Measurements from ENCODE around the gene APLP2.
"Not testable (repeated sequence)": the region's sequence is repeated elsewhere in the genome, so short reads cannot be mapped to it uniquely, and the experiment has no call there.

APLP2 gene

GRCh38 chr11:130094614-130095013 is 24.9 kb downstream of the APLP2 start:
- peak; percentile 81 for DNase-seq

- peak; percentile 73 for DNase-seq
These were observed 25.6 kb downstream of the APLP2 start for GRCh38 chr11:130095326-130095725.

GRCh38 chr11:130096042-130096441 is 26.3 kb downstream of the APLP2 start:
- no peak for DNase-seq

DNA sequence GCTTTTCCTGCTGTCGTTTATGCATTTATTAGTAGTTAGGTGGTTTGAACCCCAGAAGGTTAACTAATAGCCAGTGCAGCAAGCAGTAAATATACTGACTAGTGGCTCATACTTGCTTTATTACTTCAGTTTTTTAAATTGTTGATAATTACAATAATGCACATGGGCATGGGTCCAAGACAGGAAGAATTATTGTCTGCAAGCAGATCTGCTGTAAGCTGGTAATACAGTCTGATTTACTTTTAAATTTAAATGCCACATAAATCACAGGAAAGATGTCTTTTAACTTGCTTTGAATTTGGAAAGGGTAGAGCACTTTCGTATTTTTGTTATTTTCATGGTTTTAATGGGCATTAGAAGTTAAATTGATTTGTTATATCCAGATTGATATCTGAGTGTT is 27.1 kb downstream of the APLP2 start:
- no peak for DNase-seq

DNA sequence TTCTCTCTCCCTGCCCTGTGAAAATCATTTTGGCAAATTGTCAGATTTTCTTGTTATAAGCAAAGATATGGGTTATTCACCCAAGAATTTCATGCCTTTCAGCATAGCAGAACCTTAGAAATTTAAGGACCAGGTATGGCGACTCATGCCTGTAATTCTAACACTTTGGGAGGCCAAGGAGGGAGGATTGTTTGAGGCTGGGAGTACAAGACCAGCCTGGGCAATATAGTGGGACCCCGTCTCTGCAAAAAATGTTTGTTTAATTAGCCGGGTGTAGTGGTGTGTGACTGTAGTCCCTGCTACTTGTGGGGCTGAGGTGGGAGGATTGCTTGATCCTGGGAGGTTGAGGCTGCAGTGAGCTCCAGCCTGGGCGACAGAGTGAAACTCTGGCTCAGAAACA is 27.6 kb downstream of the APLP2 start:
- DNase-seq: no peak

- no peak for DNase-seq
These were observed 29.7 kb downstream of the APLP2 start for GRCh38 chr11:130099356-130099755.

DNA sequence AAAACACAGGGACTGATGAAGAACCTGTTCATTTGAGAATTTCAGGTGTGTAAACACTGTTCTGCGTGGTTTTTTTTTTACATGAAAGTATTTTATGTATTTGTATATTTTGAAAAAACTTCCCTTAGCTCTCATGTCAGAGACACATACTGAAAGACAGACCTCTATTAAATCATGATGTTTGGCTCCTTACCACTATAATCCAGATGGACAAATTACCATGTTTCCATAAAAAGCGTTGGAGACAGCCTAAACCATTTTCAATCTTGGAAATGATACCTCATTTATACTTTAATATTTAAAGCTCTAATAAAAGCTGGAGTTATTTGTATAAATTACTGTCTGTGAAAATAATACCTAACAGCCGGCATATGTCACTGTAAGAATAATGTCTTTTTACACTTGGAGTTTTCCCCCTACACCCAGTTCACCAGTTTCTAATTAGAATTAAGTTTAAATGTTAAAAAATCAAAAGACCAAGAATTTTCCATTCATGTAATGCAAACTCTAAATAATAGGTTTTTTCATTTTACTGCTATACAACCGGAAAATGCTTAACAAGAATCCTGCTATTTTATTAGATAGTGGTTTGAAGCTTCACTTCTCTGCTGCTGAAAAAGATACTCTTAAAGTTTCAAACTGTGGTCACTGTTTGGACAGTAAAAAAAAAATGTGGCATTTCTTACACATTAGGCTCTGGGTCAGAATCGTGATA is 30.8 kb downstream of the APLP2 start:
- DNase-seq: no peak

DNA sequence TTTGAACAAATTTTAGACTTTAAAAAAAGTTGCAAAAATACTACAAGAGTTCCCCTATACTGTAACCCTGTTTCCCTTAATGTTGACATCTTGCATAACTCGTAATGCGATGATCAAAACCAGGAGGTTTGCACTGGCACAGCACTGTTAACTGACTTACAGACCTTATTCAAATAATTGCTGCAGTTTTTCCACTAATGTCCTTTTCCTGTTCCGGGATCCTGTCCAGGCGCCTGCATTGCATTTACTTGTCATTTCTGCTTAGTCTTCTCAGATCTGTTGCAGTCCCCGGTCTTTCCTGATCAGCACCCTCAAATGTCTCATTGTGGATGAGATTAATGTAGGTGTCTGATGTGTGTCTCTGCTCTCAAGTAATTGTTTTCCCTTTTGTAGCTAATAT is 32.0 kb downstream of the APLP2 start:
- no peak for DNase-seq

DNA sequence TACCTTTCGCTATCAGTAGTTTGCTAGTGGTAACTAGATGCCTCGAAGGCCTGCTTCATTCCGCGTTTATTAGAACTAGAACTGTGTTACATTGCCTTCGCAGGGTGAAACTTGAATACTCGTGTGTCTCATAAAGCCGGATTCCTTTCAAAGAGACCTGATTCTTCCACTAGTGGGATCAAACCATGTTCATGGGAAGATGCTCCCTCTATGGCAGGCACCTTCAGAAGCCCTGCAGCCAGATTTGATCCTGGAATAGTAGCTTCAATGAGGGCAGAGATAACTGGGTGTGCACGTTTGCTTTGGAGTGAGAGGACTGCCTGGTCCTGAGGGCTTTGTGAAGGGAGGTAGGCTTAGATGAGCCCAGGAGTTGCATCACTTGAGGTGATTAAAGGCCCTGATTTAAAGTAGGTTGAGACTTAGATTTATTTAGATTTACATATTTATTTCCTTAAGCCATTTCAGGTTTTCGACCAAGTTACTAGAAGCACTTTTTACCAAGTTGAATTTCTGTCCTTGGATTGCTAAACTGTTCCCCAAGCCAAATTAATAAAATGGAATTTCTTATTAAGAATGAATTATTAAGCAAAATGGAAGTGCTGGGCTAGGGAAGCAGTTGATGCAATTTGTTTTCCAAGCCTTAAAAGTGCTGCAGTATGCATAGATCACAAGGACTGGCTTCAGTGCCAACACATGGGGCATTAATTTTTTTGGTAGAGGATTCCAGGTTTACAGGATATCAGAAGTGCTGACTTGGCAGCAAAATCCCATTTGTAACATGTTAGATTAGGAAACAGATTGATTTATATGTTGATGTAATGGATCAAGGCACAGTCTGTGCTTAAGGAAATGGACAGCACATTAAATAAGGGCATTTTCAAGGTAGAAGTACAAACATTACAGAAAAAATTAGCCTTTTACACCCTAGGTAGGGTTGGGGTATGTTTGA is 32.9 kb downstream of the APLP2 start:
- no peak for DNase-seq

DNA sequence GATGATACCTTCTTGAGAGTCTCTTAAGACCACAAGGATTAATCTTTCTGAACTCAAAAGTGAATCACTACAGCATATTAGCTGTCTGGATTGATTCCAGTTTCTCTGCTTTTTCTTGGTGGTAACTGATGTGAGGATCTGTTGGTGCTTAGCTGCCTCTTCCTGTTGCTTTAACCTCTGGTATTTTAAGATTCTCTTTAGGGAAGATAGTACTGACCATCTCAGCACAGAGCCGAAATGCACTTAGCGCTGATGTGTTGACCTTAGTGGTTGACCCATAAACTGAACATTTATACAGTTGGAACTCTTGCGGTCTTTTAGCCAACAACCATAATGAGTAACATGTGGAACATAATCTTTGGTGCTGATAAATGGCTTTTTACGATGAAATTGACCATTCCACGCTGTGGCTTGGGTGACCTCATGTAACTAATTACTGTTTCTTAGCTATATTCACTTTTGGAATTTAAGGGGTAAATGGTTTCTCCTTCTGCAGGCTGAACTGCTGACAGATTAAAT is 33.7 kb downstream of the APLP2 start:
- peak; percentile 24 for DNase-seq

DNA sequence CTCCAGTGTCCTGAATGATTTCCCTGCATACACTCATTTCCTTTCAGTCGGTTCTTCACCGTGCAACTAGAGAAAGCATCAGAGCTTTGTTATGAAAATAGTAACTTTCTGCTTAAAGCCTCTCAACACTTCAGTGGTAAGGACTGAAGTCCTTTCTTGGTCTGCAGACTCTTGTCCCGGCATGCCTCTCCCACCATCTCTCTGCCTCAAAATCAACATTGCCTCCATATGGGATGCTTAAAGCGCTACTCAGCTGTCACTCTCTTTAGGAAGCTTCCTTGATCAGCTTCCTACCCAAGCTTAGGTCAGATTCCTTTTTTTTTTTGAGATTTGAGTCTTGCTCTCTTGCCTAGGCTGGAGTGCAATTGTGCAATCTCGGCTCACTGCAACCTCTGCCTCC is 36.7 kb downstream of the APLP2 start:
- no peak for DNase-seq

DNA sequence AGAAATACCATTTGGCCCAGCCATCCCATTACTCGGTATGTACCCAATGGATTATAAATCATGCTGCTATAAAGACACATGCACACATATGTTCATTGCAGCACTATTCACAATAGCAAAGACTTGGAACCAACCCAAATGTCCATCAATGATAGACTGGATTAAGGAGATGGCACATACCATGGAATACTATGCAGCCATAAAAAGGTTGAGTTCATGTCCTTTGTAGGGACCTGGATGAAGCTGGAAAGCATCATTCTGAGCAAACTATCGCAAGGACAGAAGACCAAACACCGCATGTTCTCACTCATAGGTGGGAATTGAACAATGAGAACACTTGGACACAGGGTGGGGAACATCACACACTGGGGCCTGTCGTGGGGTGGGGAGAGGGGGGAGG is 39.0 kb downstream of the APLP2 start:
- not testable (repeated sequence) for DNase-seq

- DNase-seq: no peak
These were observed 39.7 kb downstream of the APLP2 start for GRCh38 chr11:130109386-130109785.

DNA sequence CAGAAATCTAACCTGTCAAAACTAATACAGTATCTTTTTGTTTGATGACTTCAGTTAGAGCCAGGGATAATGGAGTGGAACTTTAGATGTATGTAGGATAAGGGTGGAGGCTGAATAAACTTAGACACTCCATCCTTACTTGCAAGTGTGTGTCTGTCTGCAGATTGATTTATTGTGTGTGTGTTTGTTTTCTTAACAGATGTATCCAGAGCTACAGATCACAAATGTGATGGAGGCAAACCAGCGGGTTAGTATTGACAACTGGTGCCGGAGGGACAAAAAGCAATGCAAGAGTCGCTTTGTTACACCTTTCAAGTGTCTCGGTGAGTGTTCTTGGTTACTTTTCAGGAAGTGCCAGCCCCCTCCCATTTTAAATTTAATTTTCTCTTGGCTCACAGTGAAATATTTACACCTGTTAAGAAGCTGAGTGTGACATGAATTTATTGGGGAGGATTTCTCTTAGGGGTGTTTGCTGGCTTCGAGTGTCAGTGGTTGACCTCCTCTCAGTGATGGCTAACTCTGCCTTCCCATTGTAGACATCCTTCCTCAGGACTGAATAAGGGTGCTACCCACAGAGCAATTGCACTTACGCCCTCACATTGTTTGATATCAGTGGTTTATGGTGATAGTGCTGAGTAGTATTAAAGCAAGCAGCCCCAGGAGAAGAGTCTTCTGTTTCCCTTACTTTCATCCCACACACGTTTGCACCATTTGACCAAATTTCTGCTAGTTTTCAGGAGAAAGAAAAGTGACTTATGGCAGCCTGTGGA is 40.8 kb downstream of the APLP2 start:
- DNase-seq: no peak

GRCh38 chr11:130112071-130112830 is 42.6 kb downstream of the APLP2 start:
- no peak for DNase-seq

- DNase-seq: no peak
These were observed 44.6 kb downstream of the APLP2 start for GRCh38 chr11:130114281-130114680.

DNA sequence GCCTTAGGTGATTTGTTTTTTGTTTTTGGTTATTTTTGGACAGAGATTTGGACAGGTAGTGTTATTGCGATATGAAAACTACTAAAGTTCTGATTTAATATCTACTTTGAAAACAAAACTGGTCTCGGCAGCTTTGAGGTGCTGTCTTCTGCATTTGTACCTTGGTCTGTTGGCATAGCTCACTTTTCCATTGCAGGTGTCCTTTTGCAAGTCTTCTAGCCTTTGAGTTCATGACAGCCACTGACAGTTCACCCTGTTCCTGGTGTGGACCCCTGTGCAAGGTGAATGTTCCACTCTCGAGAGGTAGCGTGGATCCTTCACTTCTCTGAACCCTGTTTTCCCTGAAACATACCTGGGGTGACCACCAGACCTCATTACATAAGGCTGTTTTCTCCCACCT is 45.0 kb downstream of the APLP2 start:
- no peak for DNase-seq

DNA sequence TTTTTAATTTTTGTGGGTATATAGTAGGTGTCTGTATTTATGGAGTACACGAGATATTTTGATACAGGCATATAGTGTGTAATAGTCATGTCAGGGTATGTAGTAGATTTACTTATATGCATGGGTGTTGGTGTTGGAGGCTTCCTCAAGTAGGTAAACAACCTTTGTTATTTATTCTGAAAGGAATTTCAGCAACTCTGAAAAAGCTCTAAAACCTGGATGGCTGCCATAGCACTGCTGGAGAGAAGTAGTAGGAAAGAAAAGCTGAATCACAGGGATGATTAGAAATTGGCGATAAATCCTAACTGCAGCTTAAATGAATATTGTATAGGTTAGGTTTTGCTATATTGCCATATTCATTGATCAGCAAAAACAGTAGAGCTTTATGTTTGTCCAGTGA is 45.5 kb downstream of the APLP2 start:
- DNase-seq: no peak

DNA sequence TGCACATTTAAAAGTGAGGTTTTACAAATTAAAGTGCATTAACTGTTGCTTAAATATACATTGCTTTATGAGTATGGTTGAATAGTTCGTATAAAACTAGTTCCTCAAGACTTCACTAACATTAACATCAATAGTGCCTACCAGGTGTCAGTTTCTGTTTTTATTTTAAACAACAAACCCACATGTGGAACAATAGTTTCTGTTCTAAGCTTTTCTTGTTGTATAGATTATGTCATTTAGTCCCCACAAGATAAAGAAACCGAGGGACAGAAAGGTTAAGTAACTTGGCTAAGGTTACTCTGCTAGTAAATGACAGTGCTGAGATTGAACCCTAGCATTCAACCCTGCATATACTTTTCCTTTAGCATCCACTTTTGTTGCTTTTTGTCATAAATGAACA is 48.5 kb downstream of the APLP2 start:
- DNase-seq: no peak

DNA sequence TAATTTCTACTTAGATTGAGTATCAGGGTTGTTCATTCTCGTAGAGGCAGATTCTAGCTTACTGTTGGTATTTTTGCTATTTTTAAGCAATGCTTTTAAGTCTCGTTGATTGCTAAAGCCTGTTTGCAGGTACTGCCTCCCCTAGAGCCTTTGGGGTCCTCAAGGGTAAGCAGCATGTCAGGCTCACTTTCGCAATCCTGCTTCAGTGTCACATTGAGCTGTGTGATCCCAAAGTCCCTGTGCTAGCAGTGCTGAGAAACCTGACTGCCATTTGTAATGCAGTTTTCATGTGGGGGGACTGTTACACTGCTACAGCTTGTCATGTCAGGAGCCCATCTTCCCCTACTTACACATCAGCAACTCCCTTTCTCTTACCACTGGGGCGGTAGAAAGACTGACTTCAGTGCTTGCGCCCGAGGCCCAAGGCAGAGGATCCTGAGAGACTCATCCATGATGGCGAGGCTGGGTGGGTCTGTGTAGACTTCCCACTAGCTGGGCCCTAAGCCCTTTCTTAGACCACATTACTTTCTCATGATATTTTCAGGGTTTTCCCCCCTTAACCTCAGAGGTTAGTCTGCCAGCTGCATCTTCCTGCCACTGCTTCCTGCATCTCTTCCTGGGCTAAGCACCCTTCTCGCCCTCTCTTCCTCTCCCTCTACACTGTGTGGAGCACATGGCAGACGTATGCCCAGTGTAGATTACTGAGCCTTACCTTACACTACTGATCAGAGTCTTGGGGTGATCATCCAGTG is 49.1 kb downstream of the APLP2 start:
- no peak for DNase-seq

DNA sequence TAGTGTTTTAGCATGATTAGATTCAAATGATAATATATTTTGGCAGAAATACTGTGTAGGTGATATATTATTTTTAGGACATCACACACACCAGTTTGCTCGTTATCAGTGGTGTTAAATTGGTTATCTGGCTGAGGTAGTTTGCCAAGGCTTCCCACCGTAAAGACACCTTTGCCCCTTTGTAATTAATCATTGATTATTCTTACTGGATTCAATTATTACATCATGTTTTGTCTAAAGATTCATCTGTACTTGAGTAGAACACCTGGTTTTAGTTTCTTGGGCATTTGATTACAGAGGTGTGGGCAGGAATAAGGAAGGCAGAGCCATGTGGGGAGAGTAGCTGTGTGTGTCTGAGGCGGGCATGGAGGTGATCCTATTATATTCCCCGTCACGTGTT is 50.4 kb downstream of the APLP2 start:
- no peak for DNase-seq
